ENCODE data around the gene ST3GAL2.
A peak's percentile ranks its signal among the peaks of the same experiment; 100 is the strongest.

ST3GAL2 gene

DNA sequence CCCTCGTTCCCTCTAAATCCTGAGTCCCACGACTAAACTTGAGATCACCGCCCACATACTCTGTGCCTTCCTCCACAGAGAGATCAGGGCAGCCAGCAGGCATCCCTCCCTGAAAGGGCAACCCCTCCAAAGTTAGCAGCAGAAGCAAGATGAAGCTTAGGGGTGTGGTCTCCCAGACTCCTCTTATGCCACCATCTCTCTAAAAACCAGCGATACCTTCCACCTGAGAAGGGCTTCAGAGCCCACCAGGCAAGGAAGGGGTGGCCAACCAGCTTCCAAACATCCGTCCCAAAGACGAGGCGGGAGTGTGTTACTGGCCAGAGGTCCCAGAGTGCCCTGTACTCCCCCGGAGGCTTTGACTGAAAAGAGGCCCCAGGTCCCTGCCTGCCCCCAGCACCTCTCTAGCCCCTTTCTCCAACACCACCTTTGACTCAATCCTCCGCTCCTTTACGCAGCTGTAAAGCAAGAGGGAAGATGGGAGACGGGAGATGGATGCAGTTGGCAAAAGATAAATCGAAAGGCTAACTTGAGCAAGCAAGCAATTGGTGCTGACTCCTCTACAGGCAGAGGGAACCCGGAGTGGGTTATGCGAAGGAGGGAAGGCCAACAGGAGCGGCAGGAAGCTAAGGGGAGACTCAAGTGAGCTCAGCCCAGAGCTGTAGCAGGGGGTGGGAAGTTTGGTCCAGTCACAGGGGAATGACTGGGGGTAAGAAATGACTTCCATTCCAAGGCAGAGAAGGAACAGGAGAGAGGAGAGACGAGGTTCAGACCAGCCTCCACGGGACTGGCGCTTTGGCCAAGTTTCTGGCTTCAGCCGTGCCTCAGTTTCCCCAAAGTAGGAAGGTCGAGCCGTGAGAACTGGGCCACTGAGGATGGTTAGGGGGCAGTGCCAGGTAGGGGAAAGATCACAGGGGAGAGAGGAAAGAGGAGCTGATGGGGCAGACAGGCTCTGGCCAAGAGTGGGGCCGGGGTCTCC is 1.0 kb downstream of the ST3GAL2 start:
- peak; percentile 71 for DNase-seq (ENCODE audit: low spot score)

DNA sequence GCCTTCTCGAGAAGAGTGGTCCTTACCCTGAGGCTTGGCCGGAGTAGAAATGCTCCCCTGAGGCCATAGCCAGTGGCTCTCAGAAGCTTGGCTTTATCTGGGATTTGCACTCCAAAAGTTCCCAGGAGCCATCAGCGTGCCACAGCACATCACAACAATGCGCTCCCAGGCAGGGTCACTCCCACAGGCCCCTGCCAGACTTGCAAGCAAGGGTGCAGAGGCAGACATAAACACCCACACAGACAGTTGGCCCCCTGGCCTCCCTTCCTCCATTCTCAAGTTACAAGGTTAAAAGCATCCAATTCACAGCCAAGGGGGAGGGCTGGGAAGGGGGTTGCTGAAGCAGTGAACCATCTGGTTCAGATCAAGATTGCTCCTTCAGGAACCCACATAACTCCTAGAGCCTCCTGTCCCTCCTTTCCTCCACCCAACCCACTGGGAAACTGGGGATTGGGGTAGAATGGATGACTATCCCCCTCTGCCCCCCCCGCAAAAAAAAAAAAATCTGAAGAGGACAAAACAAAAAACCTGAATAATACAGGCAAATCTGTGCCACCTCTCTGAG is 1.8 kb downstream of the ST3GAL2 start:
- DNase-seq (ENCODE audit: low spot score): peak; percentile 62

DNA sequence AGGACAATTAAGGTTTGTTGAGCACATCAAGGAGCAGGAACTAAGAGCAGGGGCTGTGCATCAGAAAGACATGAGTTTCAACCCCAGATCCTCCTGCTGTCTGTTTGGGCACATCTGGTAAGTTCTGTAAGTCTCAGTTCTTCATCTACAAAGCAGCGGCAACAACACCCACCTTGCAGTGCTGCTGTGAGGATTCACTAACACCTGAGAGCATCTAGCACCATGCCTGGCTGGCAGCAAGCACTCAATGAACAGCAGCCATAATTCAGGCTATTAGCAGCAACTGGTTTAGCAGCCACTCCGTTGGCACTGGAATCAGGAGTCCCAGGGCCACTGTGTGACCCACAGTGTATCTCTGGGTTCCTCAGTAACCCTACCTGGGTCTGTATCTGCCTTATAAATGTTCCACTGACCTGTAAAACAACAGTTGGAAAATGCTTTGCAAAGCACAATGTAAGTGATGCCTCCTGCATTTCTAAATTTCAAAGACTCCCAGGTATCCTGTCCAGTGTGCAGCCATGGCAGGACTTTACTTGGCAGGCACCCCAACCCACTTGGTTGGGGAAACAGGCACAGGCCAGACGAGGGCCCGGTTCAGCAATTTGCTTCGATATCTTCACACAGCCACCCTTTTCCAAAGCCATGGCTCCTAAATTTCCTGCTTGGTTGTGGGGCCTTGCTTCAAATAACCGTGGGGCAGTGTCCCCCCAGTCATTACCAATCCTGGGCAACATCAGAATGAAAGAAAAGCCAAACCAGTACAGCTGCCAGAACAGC is 4.2 kb downstream of the ST3GAL2 start:
- DNase-seq (ENCODE audit: low spot score): peak; percentile 40

DNA sequence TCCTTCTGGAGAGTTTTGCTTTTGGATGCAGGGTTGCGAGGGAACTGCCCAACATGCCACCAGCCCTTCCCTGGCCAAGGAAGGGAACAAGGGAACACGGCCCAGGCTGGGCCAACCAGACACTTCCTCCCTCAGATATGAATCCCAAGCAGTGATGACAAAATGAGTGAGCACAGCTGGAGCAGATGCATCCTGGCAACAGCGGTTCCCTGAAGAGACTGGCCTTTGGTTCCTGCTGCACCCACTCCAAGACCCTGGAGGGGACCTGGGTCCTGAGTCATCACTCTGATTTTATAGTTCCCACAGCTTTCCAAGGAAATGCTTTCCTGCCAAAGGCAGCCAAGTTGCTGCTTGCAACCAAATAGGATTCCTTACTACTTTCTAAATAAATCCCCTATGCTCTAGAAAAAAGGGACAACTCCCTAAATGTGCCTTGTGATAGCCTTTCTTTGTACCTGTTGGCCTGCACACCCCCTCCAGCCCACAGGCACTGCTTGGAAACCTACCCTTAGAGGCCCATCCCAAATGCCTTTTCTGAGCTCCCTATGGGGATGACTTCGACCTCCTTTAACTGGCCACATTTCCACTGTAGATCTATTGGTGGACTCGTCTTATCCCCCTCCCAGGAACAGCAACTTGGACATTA is 5.3 kb downstream of the ST3GAL2 start:
- peak; percentile 56 for DNase-seq (ENCODE audit: low spot score)

GRCh38 chr16:70432723-70433457 is 6.0 kb downstream of the ST3GAL2 start:
- peak; percentile 72 for DNase-seq (ENCODE audit: low spot score)

GRCh38 chr16:70432356-70432722 is 6.6 kb downstream of the ST3GAL2 start:
- no peak for DNase-seq (ENCODE audit: low spot score)

GRCh38 chr16:70430667-70431536 is 8.0 kb downstream of the ST3GAL2 start:
- DNase-seq (ENCODE audit: low spot score): peak; percentile 54

- DNase-seq (ENCODE audit: low spot score): peak; percentile 63
Observed at GRCh38 chr16:70429888-70430666, 8.8 kb downstream of the ST3GAL2 start.

DNA sequence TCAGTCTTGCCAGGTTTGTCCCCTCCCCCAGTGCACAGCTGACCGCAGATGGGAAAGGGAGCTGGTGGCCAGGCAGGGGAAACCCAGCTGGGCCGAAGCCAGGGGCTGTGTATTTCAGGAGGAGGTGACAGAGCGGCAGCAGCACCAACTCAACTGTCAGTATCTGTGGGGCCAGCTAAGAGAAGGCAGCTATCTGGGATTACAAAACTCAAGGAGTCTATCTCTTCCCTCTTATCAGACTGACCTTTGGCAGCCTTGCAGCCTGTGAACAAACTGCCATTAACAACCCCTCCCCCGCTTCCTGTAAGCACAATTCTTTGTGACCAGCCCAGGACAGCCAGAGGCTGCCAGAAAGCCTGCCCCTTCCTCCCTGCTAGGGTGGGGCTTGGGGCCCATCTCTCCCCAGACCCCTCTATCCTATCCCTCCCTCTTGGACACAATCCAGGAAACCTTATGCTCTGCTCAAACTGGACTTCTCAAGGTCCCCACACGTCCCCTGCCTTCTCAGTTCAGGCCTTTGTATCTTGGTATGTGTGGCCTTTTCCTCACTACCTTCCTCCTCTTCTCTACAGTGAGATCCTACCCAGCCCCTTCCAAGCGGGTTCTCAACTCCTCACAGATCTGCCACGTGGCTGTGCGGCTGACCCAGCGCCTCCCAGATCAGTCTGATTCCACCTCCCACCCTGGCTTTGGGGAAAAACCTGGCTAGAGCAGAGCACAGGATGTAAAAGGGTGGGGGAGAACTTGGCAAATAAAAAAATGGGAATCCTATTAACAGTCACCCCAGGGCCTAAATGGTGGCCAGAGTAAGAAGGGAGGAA is 10.5 kb downstream of the ST3GAL2 start:
- peak; percentile 91 for DNase-seq (ENCODE audit: low spot score)

- DNase-seq (ENCODE audit: low spot score): no peak
Observed at GRCh38 chr16:70427786-70428177, 11.1 kb downstream of the ST3GAL2 start.

GRCh38 chr16:70422543-70422942 is 16.4 kb downstream of the ST3GAL2 start:
- DNase-seq (ENCODE audit: low spot score): no peak

DNA sequence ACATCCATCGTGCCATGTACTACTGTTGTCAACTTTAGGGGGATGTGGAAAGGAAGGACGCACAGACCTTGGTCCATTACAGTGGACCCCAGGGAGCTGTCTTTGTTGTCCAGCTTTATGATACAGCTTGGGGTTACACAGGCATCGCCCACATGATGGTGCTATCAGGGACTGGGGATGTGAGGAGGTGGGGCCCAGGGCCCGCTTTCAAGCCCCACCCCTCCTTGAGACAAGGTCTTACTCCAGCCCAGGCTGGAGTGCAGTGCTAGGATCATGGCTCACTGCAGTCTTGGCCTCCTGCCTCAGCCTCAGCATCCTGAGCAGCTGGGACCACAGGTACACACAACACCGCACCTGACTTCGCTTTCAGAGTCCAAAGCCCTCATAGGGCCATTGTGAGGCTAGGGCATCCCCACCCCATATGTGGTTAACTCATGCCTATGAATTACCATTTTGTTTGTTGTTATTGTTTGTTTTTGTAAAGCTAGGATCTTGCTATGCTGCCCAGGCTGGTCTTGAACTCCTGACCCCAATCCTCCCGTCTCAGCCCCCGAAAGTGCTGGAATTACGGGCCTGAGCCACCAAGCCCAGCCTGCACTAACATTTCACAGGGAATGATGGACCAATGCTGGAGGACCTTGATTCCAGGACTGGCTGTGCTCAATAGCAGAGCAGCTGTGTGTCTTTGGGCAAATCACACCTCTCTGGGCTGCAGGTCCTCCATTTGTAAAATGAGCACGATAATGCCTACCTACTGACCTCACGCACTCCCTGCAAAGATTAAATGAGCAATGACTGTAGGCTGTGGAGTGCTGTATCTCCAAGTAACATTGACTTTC is 17.2 kb downstream of the ST3GAL2 start:
- DNase-seq (ENCODE audit: low spot score): peak; percentile 75

GRCh38 chr16:70421014-70421413 is 17.9 kb downstream of the ST3GAL2 start:
- no peak for DNase-seq (ENCODE audit: low spot score)

DNA sequence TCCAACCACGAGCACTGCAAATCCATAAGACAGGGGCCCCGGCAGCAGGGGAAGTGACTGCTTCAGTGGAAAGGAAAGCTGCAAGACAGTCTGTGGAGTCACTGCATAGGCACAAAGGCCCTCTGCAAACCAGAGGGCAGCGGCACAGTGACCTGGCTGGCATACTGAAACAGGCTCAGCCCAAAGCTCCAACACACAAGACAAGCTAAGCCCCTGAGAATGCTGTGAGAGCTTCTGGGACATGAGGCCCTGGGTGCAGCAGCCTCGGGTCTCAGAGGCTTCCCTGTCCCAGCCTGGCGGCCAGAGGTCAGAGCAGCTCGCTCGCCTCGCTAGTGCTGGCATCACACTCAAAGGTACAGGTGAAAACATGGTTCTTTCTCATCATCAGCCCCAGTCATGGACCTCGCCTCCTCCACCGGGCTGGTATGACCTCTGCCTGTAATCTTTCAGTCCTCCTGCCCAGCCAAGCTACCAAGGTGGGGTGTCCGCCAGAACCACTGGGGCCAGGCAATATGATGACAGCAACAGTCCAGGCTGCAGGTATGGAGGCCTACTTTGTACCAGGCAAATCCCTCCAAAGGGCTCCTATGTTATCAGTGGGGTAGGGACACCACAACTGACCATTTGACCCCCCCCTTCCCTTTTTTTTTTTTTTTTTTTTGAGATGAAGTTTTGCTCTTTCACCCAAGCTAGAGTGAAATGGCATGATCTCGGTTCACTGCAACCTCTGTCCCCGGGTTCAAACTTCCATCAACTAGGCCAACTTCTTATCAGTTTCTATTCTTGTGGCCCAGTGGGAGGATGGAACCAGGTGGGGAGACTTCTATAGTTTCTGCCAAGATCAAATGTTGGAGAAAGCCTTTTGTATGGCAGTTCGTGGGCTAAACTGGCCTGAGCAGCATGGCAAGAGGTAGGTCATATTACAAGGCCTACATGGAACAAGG is 19.2 kb downstream of the ST3GAL2 start:
- DNase-seq (ENCODE audit: low spot score): no peak

GRCh38 chr16:70418993-70419318 is 19.9 kb downstream of the ST3GAL2 start:
- no peak for DNase-seq (ENCODE audit: low spot score)

DNA sequence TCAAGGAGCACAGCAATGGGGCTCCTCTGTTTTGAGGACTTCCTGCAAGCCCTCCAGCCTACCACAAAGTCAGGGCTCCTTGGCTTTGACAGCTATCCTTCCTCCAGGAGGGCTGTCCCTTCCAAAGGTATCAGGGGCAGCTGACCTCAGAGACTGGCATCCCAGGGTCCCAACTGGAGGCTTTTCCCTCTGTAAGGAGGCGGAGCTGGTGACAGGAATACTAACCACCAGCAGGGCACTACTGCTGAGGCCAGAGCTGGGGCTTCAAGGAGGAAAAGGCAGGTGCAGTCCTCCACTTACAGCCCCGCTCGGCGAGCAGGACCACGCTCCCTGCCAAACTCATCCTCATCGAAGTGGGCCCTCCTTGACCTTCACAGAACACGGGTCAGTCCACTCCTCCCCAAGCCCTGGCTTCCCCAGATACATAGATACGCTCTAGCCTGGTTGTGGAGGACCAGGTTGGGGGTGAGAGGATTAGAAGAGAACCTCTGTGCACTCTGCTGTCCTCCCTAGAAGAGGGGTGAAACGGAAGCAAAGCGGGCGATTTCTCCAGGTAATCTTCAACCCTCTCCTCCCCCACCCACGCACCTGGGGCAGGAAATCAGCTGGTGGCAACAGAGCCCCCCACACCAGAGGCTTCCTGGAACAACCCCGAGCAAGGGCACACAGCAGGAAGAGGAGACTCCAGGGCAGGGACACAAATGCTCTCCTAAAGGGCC is 20.5 kb downstream of the ST3GAL2 start:
- DNase-seq (ENCODE audit: low spot score): no peak

All from hematopoietic multipotent progenitor cell treated with erythropoietin and hydrocortisone succinate and interleukin-3 and kit ligand, for 17 days (in vitro differentiated cells).